HL-60 (cell line): ENCODE data around the gene CPNE6.
"Not testable (repeated sequence)": the region's sequence is repeated elsewhere in the genome, so short reads cannot be mapped to it uniquely, and the experiment has no call there.

Experiments
- CTCF ChIP-seq: IDR thresholded peaks from one replicate; pipeline ENCODE4 v1.5.1; 2011; ENCODE audit warnings: low read length, control low read depth, inconsistent platforms; ENCODE audit not compliant: insufficient read depth
- GABPA ChIP-seq: IDR thresholded peaks from 2 replicates; pipeline ENCODE4 v1.6.1; 2012; ENCODE audit warnings: low read depth
- POLR2AphosphoS5 ChIP-seq: IDR thresholded peaks from 2 replicates; pipeline ENCODE4 v1.6.1; 2012; ENCODE audit warnings: low read depth
- REST ChIP-seq: IDR thresholded peaks from 2 replicates; pipeline ENCODE4 v1.6.1; 2012; ENCODE audit warnings: low read depth; ENCODE audit not compliant: insufficient replicate concordance
- SPI1 ChIP-seq: IDR thresholded peaks from 2 replicates; pipeline ENCODE4 v1.6.1; 2012; ENCODE audit warnings: low read depth, mild to moderate bottlenecking, borderline replicate concordance

DNA sequence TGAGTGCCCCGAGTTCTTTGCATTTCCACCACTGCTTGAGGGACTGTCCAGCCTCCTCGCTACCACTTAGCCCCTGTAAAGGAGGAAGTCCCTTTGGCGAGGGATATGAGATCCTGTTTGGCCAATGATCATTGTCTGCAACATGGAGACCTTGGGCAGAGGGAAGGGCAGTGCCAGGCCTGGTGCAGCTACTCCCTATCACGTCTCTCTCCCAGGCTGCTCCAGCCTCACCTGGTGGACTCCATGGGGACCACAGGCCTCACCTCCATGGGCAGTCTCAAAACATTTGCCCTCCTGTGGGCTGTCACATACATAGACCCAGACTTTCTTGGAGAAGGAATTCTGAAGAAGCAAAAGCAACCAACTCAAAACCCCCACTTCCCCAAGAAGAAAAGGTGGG is 35.6 kb upstream of the CPNE6 start:
- TF ChIP-seq CTCF, POLR2AphosphoS5, REST, SPI1, GABPA: not testable (repeated sequence)
